GM21390 (cell line): ENCODE data around the gene FOXP3.
A peak's percentile ranks its signal among the peaks of the same experiment; 100 is the strongest.

ENCODE experiments used
- ATAC-seq: cut with Tn5 transposase; IDR thresholded peaks from one replicate; pipeline ENCODE4 v1.9.1; 2021; ENCODE audit not compliant: unreplicated experiment

Gene FOXP3

GRCh38 chrX:49250578-49250977, 13.9 kb downstream of the FOXP3 start:
- ATAC-seq = no peak

- no peak for ATAC-seq
Observed at GRCh38 chrX:49250066-49250465, 14.4 kb downstream of the FOXP3 start.

- no peak for ATAC-seq
Observed at GRCh38 chrX:49249616-49250015, 14.9 kb downstream of the FOXP3 start.

GRCh38 chrX:49249071-49249470, 15.4 kb downstream of the FOXP3 start:
- ATAC-seq = no peak

- no peak for ATAC-seq
Observed at GRCh38 chrX:49247916-49248811, 16.3 kb downstream of the FOXP3 start.

GRCh38 chrX:49247346-49247745, 17.2 kb downstream of the FOXP3 start:
- ATAC-seq = no peak

GRCh38 chrX:49246541-49246940, 18.0 kb downstream of the FOXP3 start:
- ATAC-seq = no peak

- no peak for ATAC-seq
Observed at GRCh38 chrX:49244207-49244606, 20.3 kb downstream of the FOXP3 start.

- ATAC-seq = no peak
Observed at GRCh38 chrX:49243166-49243565, 21.3 kb downstream of the FOXP3 start.

- no peak for ATAC-seq
Observed at GRCh38 chrX:49242545-49243066, 21.9 kb downstream of the FOXP3 start.

- no peak for ATAC-seq
Observed at GRCh38 chrX:49238735-49239134, 25.8 kb downstream of the FOXP3 start.

GRCh38 chrX:49237060-49237459, 27.4 kb downstream of the FOXP3 start:
- no peak for ATAC-seq

- no peak for ATAC-seq
Observed at GRCh38 chrX:49233887-49234555, 30.5 kb downstream of the FOXP3 start.

- no peak for ATAC-seq
Observed at GRCh38 chrX:49233176-49233575, 31.3 kb downstream of the FOXP3 start, which contains the start of gene CACNA1F. TSS of gene CACNA1F (minus strand) at chrX:49233340. CDS start at chrX:49233309, 31 bp downstream.

GRCh38 chrX:49232525-49232924, 32.0 kb downstream of the FOXP3 start:
- no peak for ATAC-seq

- no peak for ATAC-seq
Observed at GRCh38 chrX:49231333-49232000, 33.0 kb downstream of the FOXP3 start.

GRCh38 chrX:49230500-49231232, 33.8 kb downstream of the FOXP3 start:
- ATAC-seq = peak; percentile 55

GRCh38 chrX:49228185-49228584, 36.3 kb downstream of the FOXP3 start:
- ATAC-seq = no peak

- no peak for ATAC-seq
Observed at GRCh38 chrX:49227726-49228125, 36.8 kb downstream of the FOXP3 start.

- ATAC-seq = no peak
Observed at GRCh38 chrX:49226946-49227345, 37.6 kb downstream of the FOXP3 start.

GRCh38 chrX:49225858-49226257, 38.7 kb downstream of the FOXP3 start:
- ATAC-seq = no peak
